ENCODE data around the gene CSNK1D.

DNA sequence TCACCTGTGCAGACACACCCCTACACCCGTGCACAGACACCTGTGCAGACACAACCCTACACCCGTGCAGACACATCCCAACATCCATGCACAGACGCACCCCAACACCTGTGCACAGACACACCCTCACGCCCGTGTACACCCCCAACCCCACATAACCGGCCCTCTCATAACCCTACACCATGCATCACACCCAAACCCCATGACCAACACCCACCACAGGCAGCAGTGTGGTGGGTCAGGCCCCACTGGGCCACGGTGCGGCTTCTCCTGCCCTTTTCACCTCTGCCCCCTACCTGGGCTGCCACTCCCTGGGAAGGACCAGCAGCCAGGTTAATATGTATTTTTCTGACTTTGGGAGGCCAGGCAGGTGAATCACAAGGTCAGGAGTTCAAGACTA is 48.8 kb downstream of the CSNK1D start:
- TF ChIP-seq STAT1 (IDR thresholded peaks at IDR 0.05; ENCODE audit: unreplicated experiment), result no peak
- TF ChIP-seq EZH2phosphoT487 (IDR thresholded peaks at IDR 0.05; ENCODE audit: unreplicated experiment), result no peak
- TF ChIP-seq CTCF (conservative IDR thresholded peaks at IDR 0.05; ENCODE audit: low read depth in 2 of 2), result no peak
- TF ChIP-seq POLR2AphosphoS5 (IDR thresholded peaks at IDR 0.05; ENCODE audit: low read depth), result no peak
